ENCODE results near the gene PPP3R1. TPM values are rescaled to one million over a fixed set of nuclear protein-coding genes. Genes with fewer than 3 reads are reported as not detected.

Gene PPP3R1
- total and polyA plus RNA-seq, 12 donors = 11.8 to 169 (median 52.1) TPM

DNA sequence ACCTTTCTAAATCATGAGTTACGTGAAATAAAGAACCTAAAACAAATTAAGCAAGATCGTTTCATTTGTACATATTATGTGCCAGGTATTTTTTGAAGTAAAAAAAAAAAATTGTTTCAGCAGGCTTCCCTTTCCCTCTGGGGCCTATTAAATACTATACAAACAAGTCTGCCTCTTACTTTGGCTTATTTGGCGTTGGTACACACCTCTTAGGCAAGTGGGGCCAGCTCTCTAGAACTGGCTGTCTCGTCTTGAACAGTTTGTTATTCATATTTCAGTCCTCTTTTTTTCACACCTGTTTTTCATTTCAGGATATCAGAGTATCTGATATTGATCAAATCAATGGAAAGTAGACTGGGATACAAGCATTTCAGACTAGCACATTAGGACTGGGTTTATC is 27.4 kb upstream of the PPP3R1 start:
- intact Hi-C loops (cut with DNase I) = no loop called here
- Histone ChIP-seq H3K9me3 (replicated peaks in 1 of 3) (no peaks in the 10 kb centered on the region), H3K4me3 (no peak overlapping the region), H3K36me3 (replicated peaks in 1 of 2) (no peaks in the 10 kb centered on the region), H3K4me1 (replicated peaks in 1 of 2) (peaks cover 0 to 6% of the 10 kb centered on the region in 2 donors), H3K27me3 (no peaks in the 10 kb centered on the region), H3K27ac (no peak overlapping the region)
- WGBS, 4 donors = 85 to 86% (median 85%) methylated on average over 4 of the region's 4 CpGs
- DNase-seq = no peak
- TF ChIP-seq, protein P1, sequence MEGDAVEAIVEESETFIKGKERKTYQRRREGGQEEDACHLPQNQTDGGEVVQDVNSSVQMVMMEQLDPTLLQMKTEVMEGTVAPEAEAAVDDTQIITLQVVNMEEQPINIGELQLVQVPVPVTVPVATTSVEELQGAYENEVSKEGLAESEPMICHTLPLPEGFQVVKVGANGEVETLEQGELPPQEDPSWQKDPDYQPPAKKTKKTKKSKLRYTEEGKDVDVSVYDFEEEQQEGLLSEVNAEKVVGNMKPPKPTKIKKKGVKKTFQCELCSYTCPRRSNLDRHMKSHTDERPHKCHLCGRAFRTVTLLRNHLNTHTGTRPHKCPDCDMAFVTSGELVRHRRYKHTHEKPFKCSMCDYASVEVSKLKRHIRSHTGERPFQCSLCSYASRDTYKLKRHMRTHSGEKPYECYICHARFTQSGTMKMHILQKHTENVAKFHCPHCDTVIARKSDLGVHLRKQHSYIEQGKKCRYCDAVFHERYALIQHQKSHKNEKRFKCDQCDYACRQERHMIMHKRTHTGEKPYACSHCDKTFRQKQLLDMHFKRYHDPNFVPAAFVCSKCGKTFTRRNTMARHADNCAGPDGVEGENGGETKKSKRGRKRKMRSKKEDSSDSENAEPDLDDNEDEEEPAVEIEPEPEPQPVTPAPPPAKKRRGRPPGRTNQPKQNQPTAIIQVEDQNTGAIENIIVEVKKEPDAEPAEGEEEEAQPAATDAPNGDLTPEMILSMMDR (IDR thresholded peaks at IDR 0.05) = no peak
- no peak for TF ChIP-seq POLR2A (IDR thresholded peaks at IDR 0.05)

- Histone ChIP-seq H3K9me3 (replicated peaks in 1 of 3) (no peaks in the 10 kb centered on the region), H3K36me3 (replicated peaks in 1 of 2) (no peaks in the 10 kb centered on the region), H3K4me3 (no peak overlapping the region), H3K27ac (no peak overlapping the region), H3K27me3 (no peaks in the 10 kb centered on the region), H3K4me1 (replicated peaks in 1 of 2) (no peaks in the 10 kb centered on the region)
- intact Hi-C loops (cut with DNase I) = no loop called here
- no peak for DNase-seq
- 38 to 96% (median 93%) methylated on average over 1 of the region's 1 CpG for WGBS, 4 donors
- TF ChIP-seq, protein P1 (IDR thresholded peaks at IDR 0.05) = no peak
- no peak for TF ChIP-seq POLR2A (IDR thresholded peaks at IDR 0.05)
Measured at GRCh38 chr2:68278169-68278568, 25.8 kb upstream of the PPP3R1 start.

DNA sequence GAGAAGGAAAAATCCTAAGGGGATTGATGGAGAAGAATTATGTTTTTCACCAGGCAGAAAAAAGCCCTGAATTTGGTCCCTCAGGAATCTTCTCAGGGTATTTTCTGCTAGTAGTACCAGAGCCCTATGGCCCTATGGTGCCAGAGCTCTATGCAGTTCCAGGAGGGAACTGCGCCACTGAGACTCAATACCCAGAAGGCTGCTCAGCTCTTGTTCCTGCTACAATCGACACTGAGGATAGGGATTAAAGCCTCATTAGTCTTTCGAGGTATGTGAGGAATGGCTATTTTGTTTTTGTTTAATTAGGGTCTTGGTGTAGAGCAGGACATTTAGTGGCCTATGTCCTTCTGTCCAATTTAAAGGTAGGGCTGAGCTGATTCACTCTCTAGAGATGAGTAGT is 21.7 kb upstream of the PPP3R1 start:
- Histone ChIP-seq H3K27ac (no peak overlapping the region), H3K9me3 (replicated peaks in 1 of 3) (no peaks in the 10 kb centered on the region), H3K27me3 (no peaks in the 10 kb centered on the region), H3K4me3 (no peak overlapping the region), H3K36me3 (replicated peaks in 1 of 2) (no peaks in the 10 kb centered on the region), H3K4me1 (replicated peaks in 1 of 2) (peaks cover 0 to 9% of the 10 kb centered on the region in 2 donors)
- TF ChIP-seq, protein P1 (IDR thresholded peaks at IDR 0.05) = no peak
- TF ChIP-seq POLR2A (IDR thresholded peaks at IDR 0.05) = no peak
- no peak for DNase-seq
- 62 to 76% (median 68%) methylated on average over 3 of the region's 3 CpGs for WGBS, 4 donors
- intact Hi-C loops (cut with DNase I) = no loop called here

GRCh38 chr2:68272246-68272994 is 20.1 kb upstream of the PPP3R1 start:
- Histone ChIP-seq H3K4me1 (replicated peaks in 1 of 2) (peaks cover 0 to 9% of the 10 kb centered on the region in 2 donors), H3K27ac (no peak overlapping the region), H3K36me3 (replicated peaks in 1 of 2) (no peaks in the 10 kb centered on the region), H3K27me3 (no peaks in the 10 kb centered on the region), H3K4me3 (no peak overlapping the region), H3K9me3 (replicated peaks in 1 of 3) (no peaks in the 10 kb centered on the region)
- intact Hi-C loops (cut with DNase I) = no loop called here
- 70 to 80% (median 75%) methylated on average over 2 of the region's 2 CpGs for WGBS, 4 donors
- TF ChIP-seq, protein P1 (IDR thresholded peaks at IDR 0.05) = no peak
- TF ChIP-seq POLR2A (IDR thresholded peaks at IDR 0.05) = no peak
- DNase-seq = no peak
